HUES64 (cell line): ENCODE data around the gene INTS2. TPM values are rescaled to one million over a fixed set of nuclear protein-coding genes. Genes with fewer than 3 reads are reported as not detected.

Source experiments
- H3K27ac ChIP-seq: 2 replicates; pipeline ENCODE4 v1.7.0; 2013; ENCODE audit warnings: low read depth, low read length, inconsistent platforms
- H3K27me3 ChIP-seq: 2 replicates; pipeline ENCODE4 v1.6.1; 2013; ENCODE audit warnings: mild to moderate bottlenecking, low read length; ENCODE audit not compliant: insufficient read depth
- H3K36me3 ChIP-seq: 2 replicates; pipeline ENCODE4 v1.6.1; 2013; ENCODE audit warnings: mild to moderate bottlenecking, low read length; ENCODE audit not compliant: insufficient read depth
- H3K4me1 ChIP-seq: 2 replicates; pipeline ENCODE4 v1.6.1; 2013; ENCODE audit warnings: mild to moderate bottlenecking, low read length, moderate library complexity; ENCODE audit not compliant: insufficient read depth
- H3K4me3 ChIP-seq: 2 replicates; pipeline ENCODE4 v1.5.1; 2013; ENCODE audit warnings: mild to moderate bottlenecking, low read length, moderate library complexity
- H3K9ac ChIP-seq: 2 replicates; pipeline ENCODE4 v1.6.1; 2013; ENCODE audit warnings: mild to moderate bottlenecking, low read depth, low read length
- H3K9me3 ChIP-seq: 2 replicates; pipeline ENCODE4 v1.6.1; 2013; ENCODE audit warnings: low read depth, low read length; ENCODE audit not compliant: insufficient read depth
- WGBS: fragments of 150-250, 120-280 bp; methylation state at CpG from one replicate; pipeline ENCODE4 v1.1.7; 2013; ENCODE audit warnings: missing lambda C conversion rate; 5-methylcytosine and 5-hydroxymethylcytosine counted together
- polyA plus RNA-seq, 2 experiments: library from polyadenylated mRNA; stranded (reverse); fragments of 50-300 nt; gene quantifications; one replicate each; pipeline ENCODE4 v1.2.3, GENCODE V29; 2013

Gene INTS2, protein sequence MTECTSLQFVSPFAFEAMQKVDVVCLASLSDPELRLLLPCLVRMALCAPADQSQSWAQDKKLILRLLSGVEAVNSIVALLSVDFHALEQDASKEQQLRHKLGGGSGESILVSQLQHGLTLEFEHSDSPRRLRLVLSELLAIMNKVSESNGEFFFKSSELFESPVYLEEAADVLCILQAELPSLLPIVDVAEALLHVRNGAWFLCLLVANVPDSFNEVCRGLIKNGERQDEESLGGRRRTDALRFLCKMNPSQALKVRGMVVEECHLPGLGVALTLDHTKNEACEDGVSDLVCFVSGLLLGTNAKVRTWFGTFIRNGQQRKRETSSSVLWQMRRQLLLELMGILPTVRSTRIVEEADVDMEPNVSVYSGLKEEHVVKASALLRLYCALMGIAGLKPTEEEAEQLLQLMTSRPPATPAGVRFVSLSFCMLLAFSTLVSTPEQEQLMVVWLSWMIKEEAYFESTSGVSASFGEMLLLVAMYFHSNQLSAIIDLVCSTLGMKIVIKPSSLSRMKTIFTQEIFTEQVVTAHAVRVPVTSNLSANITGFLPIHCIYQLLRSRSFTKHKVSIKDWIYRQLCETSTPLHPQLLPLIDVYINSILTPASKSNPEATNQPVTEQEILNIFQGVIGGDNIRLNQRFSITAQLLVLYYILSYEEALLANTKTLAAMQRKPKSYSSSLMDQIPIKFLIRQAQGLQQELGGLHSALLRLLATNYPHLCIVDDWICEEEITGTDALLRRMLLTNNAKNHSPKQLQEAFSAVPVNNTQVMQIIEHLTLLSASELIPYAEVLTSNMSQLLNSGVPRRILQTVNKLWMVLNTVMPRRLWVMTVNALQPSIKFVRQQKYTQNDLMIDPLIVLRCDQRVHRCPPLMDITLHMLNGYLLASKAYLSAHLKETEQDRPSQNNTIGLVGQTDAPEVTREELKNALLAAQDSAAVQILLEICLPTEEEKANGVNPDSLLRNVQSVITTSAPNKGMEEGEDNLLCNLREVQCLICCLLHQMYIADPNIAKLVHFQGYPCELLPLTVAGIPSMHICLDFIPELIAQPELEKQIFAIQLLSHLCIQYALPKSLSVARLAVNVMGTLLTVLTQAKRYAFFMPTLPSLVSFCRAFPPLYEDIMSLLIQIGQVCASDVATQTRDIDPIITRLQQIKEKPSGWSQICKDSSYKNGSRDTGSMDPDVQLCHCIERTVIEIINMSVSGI
- 9.9 TPM for polyA plus RNA-seq (2013, experiment 1 of 2)
- 11.7 TPM for polyA plus RNA-seq (2013, experiment 2 of 2)

GRCh38 chr17:61927208-61928100 is at the start of gene INTS2:
Gene INTS2, minus strand, starts transcription at chr17:61927982. Its CDS starts 1,338 bp downstream, at chr17:61926644.
- Histone ChIP-seq H3K9me3 (no peaks in the 10 kb centered on the region), H3K4me3 (peak within 1 kb of the TSS; percentile 93), H3K27ac (peak within 1 kb of the TSS; percentile 69), H3K27me3 (no peaks in the 10 kb centered on the region), H3K36me3 (peaks cover 16% of the 10 kb centered on the region), H3K4me1 (peaks cover 4% of the 10 kb centered on the region; the same call in 1 of the 2 replicates), H3K9ac (peak within 1 kb of the TSS; percentile 97)
- under 1% methylated on average over 56 of the region's 58 CpGs for WGBS

- H3K27ac ChIP-seq = no peak overlapping the region
- no peaks in the 10 kb centered on the region for H3K27me3 ChIP-seq
- H3K36me3 ChIP-seq = peaks cover 79% of the 10 kb centered on the region
- H3K4me3 ChIP-seq = no peak overlapping the region
- no peaks in the 10 kb centered on the region for H3K9me3 ChIP-seq
- 95% methylated on average over 7 of the region's 7 CpGs for WGBS
- H3K9ac ChIP-seq = no peak overlapping the region
- H3K4me1 ChIP-seq = peaks cover 6% of the 10 kb centered on the region
Measured at GRCh38 chr17:61974115-61974514, 46.3 kb upstream of the INTS2 start.

- Histone ChIP-seq H3K4me3 (no peak overlapping the region), H3K9ac (no peak overlapping the region), H3K36me3 (peaks cover 80% of the 10 kb centered on the region), H3K27me3 (no peaks in the 10 kb centered on the region), H3K9me3 (no peaks in the 10 kb centered on the region), H3K4me1 (peaks cover 6% of the 10 kb centered on the region), H3K27ac (peak overlapping the region; percentile 2; the same call in 1 of the 2 replicates)
Measured at GRCh38 chr17:61972311-61972710, 44.5 kb upstream of the INTS2 start.

- H3K4me1 ChIP-seq = peaks cover 6% of the 10 kb centered on the region
- no peak overlapping the region for H3K4me3 ChIP-seq
- H3K27me3 ChIP-seq = no peaks in the 10 kb centered on the region
- H3K36me3 ChIP-seq = peaks cover 85% of the 10 kb centered on the region
- H3K27ac ChIP-seq = no peak overlapping the region
- 83% methylated on average over 1 of the region's 1 CpG for WGBS
- H3K9ac ChIP-seq = no peak overlapping the region
- no peaks in the 10 kb centered on the region for H3K9me3 ChIP-seq
Measured at GRCh38 chr17:61970030-61970429, 42.2 kb upstream of the INTS2 start.

GRCh38 chr17:61968757-61969156 is 41.0 kb upstream of the INTS2 start:
- peaks cover 6% of the 10 kb centered on the region for H3K4me1 ChIP-seq
- H3K36me3 ChIP-seq = peaks cover 92% of the 10 kb centered on the region
- no peak overlapping the region for H3K27ac ChIP-seq
- 96% methylated on average over 5 of the region's 5 CpGs for WGBS
- no peak overlapping the region for H3K4me3 ChIP-seq
- H3K9ac ChIP-seq = no peak overlapping the region
- H3K27me3 ChIP-seq = no peaks in the 10 kb centered on the region
- H3K9me3 ChIP-seq = no peaks in the 10 kb centered on the region

- Histone ChIP-seq H3K27me3 (no peaks in the 10 kb centered on the region), H3K4me1 (peaks cover 3% of the 10 kb centered on the region), H3K9me3 (no peaks in the 10 kb centered on the region), H3K27ac (no peak overlapping the region), H3K4me3 (no peak overlapping the region), H3K9ac (no peak overlapping the region), H3K36me3 (peaks cover 99% of the 10 kb centered on the region)
- 100% methylated on average over 1 of the region's 2 CpGs for WGBS
Measured at GRCh38 chr17:61967729-61968128, 39.9 kb upstream of the INTS2 start.

DNA sequence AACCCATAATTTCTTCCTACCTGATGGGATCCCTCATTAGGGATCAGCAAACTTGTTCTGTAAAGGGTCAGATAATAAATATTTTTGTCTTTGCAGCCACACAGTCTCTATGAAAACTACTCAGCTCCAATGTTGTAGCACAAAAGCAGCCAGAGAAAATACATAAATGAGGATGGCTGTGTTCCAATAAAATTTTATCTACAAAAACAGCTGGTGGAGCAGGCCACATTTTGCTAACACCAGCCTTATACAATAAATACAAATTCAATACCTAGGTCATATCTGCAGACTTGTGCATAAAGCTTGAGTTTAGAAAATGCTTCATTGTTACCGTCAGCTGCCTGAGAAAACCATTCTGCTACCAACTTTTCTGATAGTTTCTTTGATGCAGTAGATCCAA is 38.4 kb upstream of the INTS2 start:
- H3K4me1 ChIP-seq = no peaks in the 10 kb centered on the region
- peaks cover 99% of the 10 kb centered on the region for H3K36me3 ChIP-seq

DNA sequence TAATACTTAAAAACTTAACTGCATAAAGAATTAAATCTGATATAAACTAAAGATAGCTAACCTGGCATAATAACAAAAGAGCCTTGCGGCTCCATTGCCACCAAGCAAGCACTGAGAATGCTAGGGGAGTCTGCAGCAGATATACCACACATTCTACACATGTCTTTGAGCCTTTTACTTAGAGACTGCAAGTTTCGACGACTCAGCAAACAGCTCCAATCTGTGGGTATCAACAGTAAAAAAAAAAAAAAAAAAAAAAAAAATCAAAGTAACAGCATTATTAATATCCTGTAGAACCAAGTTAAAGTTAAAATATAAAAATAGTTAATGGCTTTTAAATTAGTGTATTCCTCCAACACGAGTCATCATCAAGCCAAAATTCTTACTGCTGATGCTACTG is 27.8 kb upstream of the INTS2 start:
- H3K4me3 ChIP-seq = no peak overlapping the region
- 96% methylated on average over 4 of the region's 4 CpGs for WGBS
- no peaks in the 10 kb centered on the region for H3K4me1 ChIP-seq
- H3K9ac ChIP-seq = no peak overlapping the region
- H3K36me3 ChIP-seq = peaks cover 88% of the 10 kb centered on the region
- no peaks in the 10 kb centered on the region for H3K27me3 ChIP-seq
- H3K9me3 ChIP-seq = no peaks in the 10 kb centered on the region
- no peak overlapping the region for H3K27ac ChIP-seq

More for the DNA sequence above, 38.4 kb upstream of the INTS2 start:
- no peak overlapping the region for H3K4me3 ChIP-seq
- H3K9me3 ChIP-seq = no peaks in the 10 kb centered on the region
- H3K27me3 ChIP-seq = no peaks in the 10 kb centered on the region
- H3K9ac ChIP-seq = no peak overlapping the region
- H3K27ac ChIP-seq = no peak overlapping the region
- WGBS = 0% methylated on average over 1 of the region's 1 CpG

DNA sequence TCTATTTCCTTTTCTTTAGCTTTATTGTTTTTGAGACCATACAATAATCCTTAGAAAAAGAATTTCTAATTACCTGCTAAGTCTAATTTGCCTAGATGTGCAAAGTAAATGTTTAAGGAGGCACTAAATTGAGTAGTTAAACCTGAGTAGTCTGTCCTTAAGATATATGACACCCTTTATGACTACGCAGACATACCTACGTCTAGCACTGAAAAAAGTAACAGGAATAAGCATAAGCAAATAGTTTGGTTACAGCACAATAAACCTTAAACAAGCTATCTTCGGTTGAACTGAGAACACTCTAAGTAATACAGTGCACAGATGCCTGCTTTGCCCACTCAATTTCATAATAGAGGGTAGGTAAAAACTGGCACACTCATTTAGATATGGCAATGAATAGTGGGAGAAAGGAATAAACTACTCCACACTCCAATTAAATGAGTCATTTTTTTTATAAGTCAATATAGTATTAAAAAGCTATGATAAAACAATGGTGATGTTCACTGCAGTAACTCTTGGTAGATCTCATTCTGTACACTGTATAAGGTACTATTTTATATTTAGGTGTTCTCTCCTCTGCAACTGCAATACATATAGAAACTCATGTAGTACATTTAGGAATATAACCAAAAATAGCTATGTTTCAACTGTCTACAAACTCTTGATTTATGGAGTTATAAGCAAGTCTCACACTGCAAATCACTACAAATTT is 19.7 kb upstream of the INTS2 start:
- no peaks in the 10 kb centered on the region for H3K9me3 ChIP-seq
- H3K9ac ChIP-seq = no peak overlapping the region
- WGBS = 100% methylated on average over 3 of the region's 3 CpGs
- no peaks in the 10 kb centered on the region for H3K4me1 ChIP-seq
- H3K36me3 ChIP-seq = peaks cover 97% of the 10 kb centered on the region
- H3K27me3 ChIP-seq = no peaks in the 10 kb centered on the region
- no peak overlapping the region for H3K27ac ChIP-seq
- H3K4me3 ChIP-seq = no peak overlapping the region

DNA sequence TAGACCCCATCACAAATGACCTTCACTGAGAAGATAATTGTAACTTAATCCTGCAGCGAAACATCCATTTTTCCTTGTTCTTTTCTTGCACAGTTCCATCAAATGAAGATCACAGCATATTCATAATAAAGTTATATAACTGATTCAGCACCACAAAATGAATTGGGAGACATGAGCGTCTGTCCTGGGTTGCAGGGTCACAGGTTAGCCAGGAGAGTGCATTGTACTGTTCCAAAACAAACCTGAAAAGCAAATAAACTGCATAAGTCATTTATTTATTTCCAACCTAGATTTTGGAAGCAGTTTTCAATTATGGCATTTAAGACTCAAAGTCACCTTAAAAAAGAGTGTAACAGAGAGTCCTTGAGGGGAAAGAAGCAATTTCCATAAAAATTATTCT is 18.6 kb upstream of the INTS2 start:
- 100% methylated on average over 2 of the region's 2 CpGs for WGBS
- no peaks in the 10 kb centered on the region for H3K27me3 ChIP-seq
- no peak overlapping the region for H3K4me3 ChIP-seq
- no peaks in the 10 kb centered on the region for H3K9me3 ChIP-seq
- H3K36me3 ChIP-seq = peaks cover 95% of the 10 kb centered on the region
- no peaks in the 10 kb centered on the region for H3K4me1 ChIP-seq
- H3K9ac ChIP-seq = no peak overlapping the region
- H3K27ac ChIP-seq = no peak overlapping the region
